Measurements from ENCODE around the gene FOSL2.

GRCh38 chr2:28378679-28379584 lies 13.7 kb upstream of the FOSL2 start:
- TF ChIP-seq CTCF (IDR thresholded peaks at IDR 0.05) (no peak), ZFX (IDR thresholded peaks at IDR 0.05; ENCODE audit: borderline replicate concordance) (no peak)

Measured in 22Rv1 (cell line).